MCF 10A (cell line): ENCODE results near the gene SUSD1. TPM values are rescaled to one million over a fixed set of nuclear protein-coding genes. Genes with fewer than 3 reads are reported as not detected.

Experiments used
- BruUV-seq: library from RNA; stranded (reverse); fragments of 400-500 nt; replicated peaks from 2 replicates; lab custom pipeline; 2021; lab: Mats Ljungman, UMichigan
- CTCF ChIA-PET: fragments of 300-600 bp; sonication (Branson Sonifier 250); formaldehyde crosslinking; extraction: SDS; loops from one replicate; lab custom pipeline; 2021; ENCODE audit warnings: antibody characterized with exemption, inconsistent platforms; lab: Yijun Ruan, JAX
- POLR2A ChIA-PET: fragments of 300-600, 350-650 bp; sonication (Branson Sonifier 250); formaldehyde crosslinking; extraction: SDS; loops from one replicate; lab custom pipeline; 2020; ENCODE audit warnings: antibody characterized with exemption, inconsistent platforms; lab: Yijun Ruan, JAX
- DNase-seq: peaks from one replicate; pipeline ENCODE4 v3.0.0-alpha.2; 2018; ENCODE audit not compliant: unreplicated experiment
- H3K27ac Mint-ChIP-seq: one replicate; pipeline ENCODE4 v1.8.0; 2022; ENCODE audit warnings: mild to moderate bottlenecking, low read depth, mixed read lengths; ENCODE audit not compliant: unreplicated experiment
- H3K27me3 Mint-ChIP-seq: one replicate; pipeline ENCODE4 v1.8.0; 2022; ENCODE audit warnings: mixed read lengths; ENCODE audit not compliant: insufficient read depth, unreplicated experiment
- H3K36me3 Mint-ChIP-seq: one replicate; pipeline ENCODE4 v1.8.0; 2022; ENCODE audit warnings: mild to moderate bottlenecking, moderate library complexity, mixed read lengths; ENCODE audit not compliant: insufficient read depth, unreplicated experiment
- H3K4me1 Mint-ChIP-seq: one replicate; pipeline ENCODE4 v1.8.0; 2022; ENCODE audit warnings: mixed read lengths; ENCODE audit not compliant: insufficient read depth, unreplicated experiment
- H3K4me3 Mint-ChIP-seq: one replicate; pipeline ENCODE4 v1.8.0; 2022; ENCODE audit warnings: mild to moderate bottlenecking, moderate library complexity, mixed read lengths; ENCODE audit not compliant: unreplicated experiment
- H3K9me3 Mint-ChIP-seq: one replicate; pipeline ENCODE4 v1.8.0; 2022; ENCODE audit warnings: mixed read lengths; ENCODE audit not compliant: unreplicated experiment
- CTCF ChIP-seq: fragments of 200-600 bp; IDR thresholded peaks from one replicate; pipeline ENCODE4 v1.8.0; 2022; ENCODE audit warnings: antibody characterized with exemption, mild to moderate bottlenecking; ENCODE audit not compliant: unreplicated experiment
- intact Hi-C: fragments of 100-400 bp; cut with micrococcal nuclease; formaldehyde crosslinking; loops from 2 replicates; pipeline ENCODE4 v1.14.1; 2022
- total RNA-seq: library from RNA; stranded (reverse); gene quantifications from 2 replicates; pipeline ENCODE4 v1.2.3, GENCODE V29; 2022

Gene SUSD1
- total RNA-seq, 1 experiment from 2014 or later: 2.0 TPM

DNA sequence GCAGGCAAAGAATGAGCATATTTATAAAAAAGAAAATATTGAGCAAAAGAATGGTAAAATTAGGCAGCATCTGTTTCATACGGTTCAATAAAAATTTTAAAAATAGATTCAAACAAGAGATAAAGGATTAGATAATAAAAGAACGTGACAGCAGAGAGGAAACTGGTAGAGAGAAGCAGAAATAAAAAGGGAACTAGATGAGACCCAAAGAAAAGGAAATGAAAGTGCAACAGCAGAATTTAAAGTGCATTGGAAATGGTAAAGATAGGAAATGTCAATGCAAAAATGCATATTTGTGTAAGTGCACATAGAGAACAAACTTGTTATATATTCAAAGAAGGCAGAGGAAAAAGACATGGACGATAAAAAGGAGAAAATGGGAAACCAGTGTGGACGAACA is 70.2 kb downstream of the SUSD1 start:
- TF ChIP-seq CTCF: no peak
- intact Hi-C loops: no loop called here
- CTCF ChIA-PET: interaction anchor here (1.1 to 4.2 kb wide), 2 partner anchors 7 to 9 kb away, joined by 3 to 31 read pairs; no protein-coding TSS in a partner anchor
- no peaks in the 10 kb centered on the region for H3K9me3 Mint-ChIP-seq
- no peak overlapping the region for H3K4me3 Mint-ChIP-seq
- no peak for DNase-seq
- no peak overlapping the region for H3K27ac Mint-ChIP-seq
- H3K4me1 Mint-ChIP-seq: no peaks in the 10 kb centered on the region
- no peaks in the 10 kb centered on the region for H3K36me3 Mint-ChIP-seq
- BruUV-seq: no TSS peak
- H3K27me3 Mint-ChIP-seq: no peaks in the 10 kb centered on the region
- POLR2A ChIA-PET: no interaction called here

GRCh38 chr9:112104401-112104800 is 70.7 kb downstream of the SUSD1 start:
- H3K27ac Mint-ChIP-seq: no peak overlapping the region
- BruUV-seq: no TSS peak
- CTCF ChIA-PET: interaction anchor here (1.1 kb wide), 1 partner anchor 10 kb away, joined by 3 read pairs; no protein-coding TSS in a partner anchor
- POLR2A ChIA-PET: no interaction called here
- intact Hi-C loops: no loop called here
- no peaks in the 10 kb centered on the region for H3K4me1 Mint-ChIP-seq
- H3K36me3 Mint-ChIP-seq: no peaks in the 10 kb centered on the region
- no peak for DNase-seq
- no peaks in the 10 kb centered on the region for H3K9me3 Mint-ChIP-seq
- no peak overlapping the region for H3K4me3 Mint-ChIP-seq
- no peaks in the 10 kb centered on the region for H3K27me3 Mint-ChIP-seq
- no peak for TF ChIP-seq CTCF

DNA sequence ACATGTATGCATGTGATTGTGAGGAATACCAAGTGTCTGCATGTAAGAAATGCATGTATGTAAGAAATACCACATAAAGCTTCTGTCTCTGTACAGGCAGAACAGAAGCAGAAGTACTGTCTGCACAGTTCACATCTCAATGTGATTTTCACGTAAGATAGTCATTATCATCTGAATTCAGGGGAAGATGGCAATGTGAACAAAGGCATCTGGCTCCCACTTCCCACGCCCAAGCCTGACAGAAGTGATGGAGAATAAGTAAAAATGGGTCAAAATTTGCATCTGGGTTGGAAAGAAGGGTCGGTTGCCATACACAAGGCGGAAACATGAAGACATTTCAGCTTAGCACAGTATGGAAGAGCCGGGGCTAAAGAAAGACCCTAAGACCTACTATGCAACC is 71.7 kb downstream of the SUSD1 start:
- intact Hi-C loops: no loop called here
- no peaks in the 10 kb centered on the region for H3K36me3 Mint-ChIP-seq
- H3K27ac Mint-ChIP-seq: no peak overlapping the region
- no peaks in the 10 kb centered on the region for H3K9me3 Mint-ChIP-seq
- DNase-seq: no peak
- ChIA-PET CTCF (no interaction called here), POLR2A (interaction anchor here (0.6 kb wide), 1 partner anchor 1133 kb away, joined by 4 read pairs; no protein-coding TSS in a partner anchor)
- no peak for TF ChIP-seq CTCF
- H3K4me1 Mint-ChIP-seq: no peaks in the 10 kb centered on the region
- BruUV-seq: no TSS peak
- no peak overlapping the region for H3K4me3 Mint-ChIP-seq
- no peaks in the 10 kb centered on the region for H3K27me3 Mint-ChIP-seq

- BruUV-seq: no TSS peak
- Mint-ChIP-seq H3K27me3 (no peaks in the 10 kb centered on the region), H3K4me1 (no peaks in the 10 kb centered on the region), H3K4me3 (no peak overlapping the region), H3K27ac (no peak overlapping the region), H3K36me3 (no peaks in the 10 kb centered on the region), H3K9me3 (no peaks in the 10 kb centered on the region)
- peak; percentile 79 for DNase-seq
- ChIA-PET POLR2A (interaction anchor here (0.6 to 1.3 kb wide), 5 partner anchors 15 to 282 kb away, joined by 3 to 5 read pairs (median 4); partner anchors contain the start of gene HSDL2), CTCF (interaction anchor here (0.6 to 6.5 kb wide), 36 partner anchors 9 to 1003 kb away, joined by 3 to 65 read pairs (median 4); no protein-coding TSS in a partner anchor)
- peak; percentile 75 for TF ChIP-seq CTCF
- intact Hi-C loops: loop anchor here (1.0 kb wide), 2 partner anchors 236 to 263 kb away; no protein-coding TSS in a partner anchor
Measured at GRCh38 chr9:112097712-112098688, 77.1 kb downstream of the SUSD1 start.
